Measurements from ENCODE around the gene SLC32A1.

SLC32A1 gene

DNA sequence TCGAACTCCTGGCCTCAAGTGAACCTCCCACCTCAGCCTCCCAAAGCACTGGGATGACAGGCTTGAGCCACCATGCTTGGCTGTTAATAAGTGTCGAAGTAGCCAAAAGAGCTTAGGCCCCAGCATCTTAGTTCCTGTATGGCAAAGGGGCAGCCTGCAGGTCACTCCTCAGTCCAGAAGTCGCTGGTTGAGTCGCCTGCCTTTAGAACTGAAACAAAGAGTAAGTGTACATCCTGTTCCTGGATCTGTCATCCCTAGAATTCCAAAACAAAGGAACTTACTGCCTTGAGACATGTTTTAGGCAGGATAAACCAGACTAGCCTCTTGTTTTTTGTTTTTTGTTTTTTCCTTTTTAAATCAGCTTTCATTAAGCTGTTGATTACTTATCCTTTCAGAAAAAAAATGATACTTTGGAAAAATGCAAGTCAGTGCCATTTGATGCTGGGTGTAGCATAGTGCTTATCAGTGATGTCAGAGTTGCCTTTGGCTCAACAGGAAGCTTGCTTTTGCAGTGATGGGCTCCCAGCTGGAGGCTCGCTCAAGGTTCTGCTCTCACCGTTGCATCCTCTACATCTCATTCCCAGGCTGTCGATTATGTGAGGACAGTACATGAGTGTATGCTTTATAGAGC, 33.0 kb downstream of the SLC32A1 start:
- H3K4me1 ChIP-seq (ENCODE audit: control insufficient read depth, insufficient read depth, low read length) = no peaks in the 10 kb centered on the region
- H3K36me3 ChIP-seq (ENCODE audit: control insufficient read depth, insufficient read depth, low read length) = peaks cover 79% of the 10 kb centered on the region
- no peak overlapping the region for H3K4me3 ChIP-seq (ENCODE audit: low read depth, low read length)
- H3K9ac ChIP-seq (ENCODE audit: low read length) = no peak overlapping the region
- H3K27ac ChIP-seq (ENCODE audit: low read depth, low read length) = no peak overlapping the region
- no peaks in the 10 kb centered on the region for H3K27me3 ChIP-seq (ENCODE audit: control insufficient read depth, insufficient read depth, low read length)
- no peaks in the 10 kb centered on the region for H3K9me3 ChIP-seq (ENCODE audit: control insufficient read depth, insufficient read depth, low read depth, low read length)

DNA sequence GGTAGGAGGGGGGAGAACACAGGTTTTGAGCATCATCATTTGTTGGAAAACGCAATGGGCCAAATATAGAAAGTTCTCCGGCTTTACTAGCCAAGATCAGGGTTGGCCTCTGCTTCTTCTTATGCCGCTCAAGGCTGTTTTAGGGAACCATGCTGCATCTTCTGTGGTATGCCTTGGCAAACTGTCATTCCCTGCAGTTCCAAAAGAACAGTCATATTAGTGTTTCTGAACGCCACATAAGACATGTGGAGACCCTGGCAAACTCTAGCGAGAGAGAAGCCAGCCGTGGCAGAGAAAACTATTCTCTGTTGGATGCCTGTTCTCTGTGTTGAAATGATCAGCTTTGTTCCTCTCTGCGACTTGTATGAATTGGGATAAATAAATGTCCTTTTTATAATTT, 34.8 kb downstream of the SLC32A1 start:
- Histone ChIP-seq H3K4me3 (ENCODE audit: low read depth, low read length) (no peak overlapping the region), H3K36me3 (ENCODE audit: control insufficient read depth, insufficient read depth, low read length) (peaks cover 85% of the 10 kb centered on the region), H3K27me3 (ENCODE audit: control insufficient read depth, insufficient read depth, low read length) (no peaks in the 10 kb centered on the region), H3K27ac (ENCODE audit: low read depth, low read length) (no peak overlapping the region), H3K9me3 (ENCODE audit: control insufficient read depth, insufficient read depth, low read depth, low read length) (no peaks in the 10 kb centered on the region), H3K4me1 (ENCODE audit: control insufficient read depth, insufficient read depth, low read length) (no peaks in the 10 kb centered on the region), H3K9ac (ENCODE audit: low read length) (no peak overlapping the region)

DNA sequence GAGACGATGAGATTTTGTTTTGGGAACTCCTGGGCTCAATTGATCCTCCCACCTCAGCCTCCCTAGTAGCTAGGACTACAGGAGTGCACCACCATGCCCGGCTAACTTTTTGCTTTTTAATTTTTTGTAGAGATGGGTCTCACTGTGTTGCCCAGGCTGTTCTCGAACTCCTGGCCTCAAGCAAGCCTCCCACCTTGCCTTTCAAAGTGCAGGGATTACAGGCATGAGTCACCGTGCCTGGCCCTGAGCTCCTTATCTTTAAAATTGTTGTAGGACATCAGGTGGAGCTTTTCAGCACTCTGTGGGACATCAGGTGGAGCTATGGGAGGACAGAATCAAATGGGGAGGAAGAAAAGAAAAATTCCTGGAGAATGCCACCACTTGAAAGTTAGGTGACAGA, 36.7 kb downstream of the SLC32A1 start:
- H3K27me3 ChIP-seq (ENCODE audit: control insufficient read depth, insufficient read depth, low read length) = no peaks in the 10 kb centered on the region
- H3K4me1 ChIP-seq (ENCODE audit: control insufficient read depth, insufficient read depth, low read length) = peaks cover 6% of the 10 kb centered on the region; the same call in 1 of the 2 replicates
- no peak overlapping the region for H3K27ac ChIP-seq (ENCODE audit: low read depth, low read length)
- no peak overlapping the region for H3K9ac ChIP-seq (ENCODE audit: low read length)
- H3K36me3 ChIP-seq (ENCODE audit: control insufficient read depth, insufficient read depth, low read length) = peaks cover 89% of the 10 kb centered on the region
- no peak overlapping the region for H3K4me3 ChIP-seq (ENCODE audit: low read depth, low read length)
- H3K9me3 ChIP-seq (ENCODE audit: control insufficient read depth, insufficient read depth, low read depth, low read length) = no peaks in the 10 kb centered on the region

DNA sequence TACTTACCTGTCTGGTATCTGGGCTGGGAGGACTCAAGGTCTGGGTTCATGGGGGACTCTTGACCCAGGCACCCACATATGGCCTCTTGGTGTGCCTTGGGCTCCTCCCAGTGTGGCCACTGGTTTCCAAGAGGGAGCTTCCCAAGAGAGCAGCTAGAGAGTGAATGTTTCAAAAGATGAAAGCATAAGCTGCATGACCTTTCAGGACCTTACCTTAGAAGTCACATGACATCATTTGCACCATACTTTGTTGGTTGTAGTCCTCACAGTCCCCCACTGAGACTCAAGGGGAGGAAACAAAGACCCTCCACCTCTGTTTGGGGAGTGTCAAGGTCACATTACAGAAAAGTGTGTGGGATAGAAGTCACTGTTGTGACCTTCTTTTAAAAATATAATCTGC, 37.9 kb downstream of the SLC32A1 start:
- no peak overlapping the region for H3K9ac ChIP-seq (ENCODE audit: low read length)
- no peaks in the 10 kb centered on the region for H3K9me3 ChIP-seq (ENCODE audit: control insufficient read depth, insufficient read depth, low read depth, low read length)
- H3K36me3 ChIP-seq (ENCODE audit: control insufficient read depth, insufficient read depth, low read length) = peaks cover 87% of the 10 kb centered on the region
- H3K27ac ChIP-seq (ENCODE audit: low read depth, low read length) = no peak overlapping the region
- H3K27me3 ChIP-seq (ENCODE audit: control insufficient read depth, insufficient read depth, low read length) = no peaks in the 10 kb centered on the region
- H3K4me1 ChIP-seq (ENCODE audit: control insufficient read depth, insufficient read depth, low read length) = peaks cover 6% of the 10 kb centered on the region
- no peak overlapping the region for H3K4me3 ChIP-seq (ENCODE audit: low read depth, low read length)

DNA sequence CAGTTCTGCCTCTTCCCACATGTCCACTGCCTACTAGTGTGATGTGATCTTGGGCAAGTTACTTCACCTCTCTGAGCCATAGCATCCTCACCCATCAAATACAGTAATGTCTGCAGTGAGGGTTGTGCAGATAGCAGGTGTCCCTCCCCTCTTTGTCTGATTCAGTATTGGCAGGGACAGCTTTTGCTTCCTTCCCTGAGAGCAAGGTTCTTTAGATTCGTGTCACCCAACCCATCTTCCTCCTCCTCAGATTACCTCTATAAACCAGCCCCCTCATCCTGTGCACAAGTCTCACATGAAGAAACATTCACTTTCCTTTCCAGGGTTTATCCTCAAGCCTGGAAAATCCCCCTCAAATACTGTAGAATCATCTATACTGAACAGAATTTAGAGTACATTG, 39.3 kb downstream of the SLC32A1 start:
- Histone ChIP-seq H3K36me3 (ENCODE audit: control insufficient read depth, insufficient read depth, low read length) (peaks cover 90% of the 10 kb centered on the region), H3K4me3 (ENCODE audit: low read depth, low read length) (no peak overlapping the region), H3K27ac (ENCODE audit: low read depth, low read length) (no peak overlapping the region)

DNA sequence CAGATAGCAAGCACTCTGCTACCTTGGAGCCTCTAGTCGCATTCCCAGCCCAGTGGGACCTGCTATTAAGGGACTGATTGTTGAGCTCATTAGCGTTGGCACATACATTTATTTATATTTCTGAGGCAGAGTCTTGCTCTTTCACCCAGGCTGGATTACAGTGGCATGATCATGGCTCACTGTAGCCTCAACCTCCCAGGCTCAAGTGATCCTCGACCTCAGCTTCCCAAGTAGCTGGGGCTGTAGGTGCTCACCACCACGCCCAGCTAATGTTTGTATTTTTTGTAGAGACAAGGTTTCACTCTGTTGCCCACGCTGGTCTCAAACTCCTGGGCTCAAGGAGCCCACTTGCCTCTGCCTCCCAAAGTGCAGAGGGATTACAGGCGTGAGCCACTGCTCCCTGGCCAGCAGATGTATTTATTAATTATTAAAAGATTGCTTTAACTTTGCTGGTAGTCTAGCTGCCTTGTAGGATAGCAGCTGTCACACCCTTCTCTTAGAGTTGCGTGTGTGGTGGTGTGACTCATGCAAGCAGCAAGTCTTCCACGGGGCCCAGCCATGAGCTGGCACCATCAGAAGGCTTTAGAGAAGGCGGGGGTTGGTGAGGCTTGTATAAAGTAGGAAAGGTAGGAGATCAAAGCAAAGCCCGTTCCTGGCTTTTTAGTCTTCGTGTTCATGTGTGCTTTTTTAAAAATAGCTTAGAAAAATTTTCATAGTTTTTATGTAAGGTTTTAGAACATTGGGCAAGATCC, 40.5 kb downstream of the SLC32A1 start:
- Histone ChIP-seq H3K27ac (ENCODE audit: low read depth, low read length) (no peak overlapping the region), H3K9ac (ENCODE audit: low read length) (no peak overlapping the region)

More for the DNA sequence above, 39.3 kb downstream of the SLC32A1 start:
- no peak overlapping the region for H3K9ac ChIP-seq (ENCODE audit: low read length)
- H3K27me3 ChIP-seq (ENCODE audit: control insufficient read depth, insufficient read depth, low read length) = no peaks in the 10 kb centered on the region
- H3K4me1 ChIP-seq (ENCODE audit: control insufficient read depth, insufficient read depth, low read length) = peaks cover 6% of the 10 kb centered on the region
- no peaks in the 10 kb centered on the region for H3K9me3 ChIP-seq (ENCODE audit: control insufficient read depth, insufficient read depth, low read depth, low read length)

DNA sequence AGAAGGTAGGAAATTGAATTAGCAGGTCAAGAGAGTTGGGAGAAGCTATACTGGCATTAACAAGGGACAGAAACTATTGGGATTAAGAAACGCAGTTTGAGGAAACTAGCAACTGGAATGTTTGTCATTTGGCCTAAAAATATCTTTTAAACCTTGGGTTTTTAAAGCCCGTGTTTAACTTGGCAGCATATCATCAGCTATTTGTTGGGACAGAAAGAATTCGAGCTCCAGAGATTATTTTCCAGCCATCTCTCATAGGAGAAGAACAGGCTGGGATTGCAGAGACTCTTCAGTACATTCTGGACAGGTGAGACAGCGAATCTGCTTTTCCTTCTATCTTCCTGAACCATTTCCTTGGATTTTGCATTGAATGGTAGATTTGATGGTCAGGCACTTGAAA, 41.8 kb downstream of the SLC32A1 start:
- Histone ChIP-seq H3K27ac (ENCODE audit: low read depth, low read length) (no peak overlapping the region), H3K27me3 (ENCODE audit: control insufficient read depth, insufficient read depth, low read length) (no peaks in the 10 kb centered on the region), H3K4me1 (ENCODE audit: control insufficient read depth, insufficient read depth, low read length) (peaks cover 6% of the 10 kb centered on the region), H3K36me3 (ENCODE audit: control insufficient read depth, insufficient read depth, low read length) (peaks cover 90% of the 10 kb centered on the region), H3K9me3 (ENCODE audit: control insufficient read depth, insufficient read depth, low read depth, low read length) (no peaks in the 10 kb centered on the region), H3K4me3 (ENCODE audit: low read depth, low read length) (no peak overlapping the region), H3K9ac (ENCODE audit: low read length) (no peak overlapping the region)

More for the DNA sequence above, 40.5 kb downstream of the SLC32A1 start:
- Histone ChIP-seq H3K4me1 (ENCODE audit: control insufficient read depth, insufficient read depth, low read length) (peaks cover 6% of the 10 kb centered on the region), H3K9me3 (ENCODE audit: control insufficient read depth, insufficient read depth, low read depth, low read length) (no peaks in the 10 kb centered on the region), H3K4me3 (ENCODE audit: low read depth, low read length) (no peak overlapping the region), H3K36me3 (ENCODE audit: control insufficient read depth, insufficient read depth, low read length) (peaks cover 90% of the 10 kb centered on the region), H3K27me3 (ENCODE audit: control insufficient read depth, insufficient read depth, low read length) (no peaks in the 10 kb centered on the region)

DNA sequence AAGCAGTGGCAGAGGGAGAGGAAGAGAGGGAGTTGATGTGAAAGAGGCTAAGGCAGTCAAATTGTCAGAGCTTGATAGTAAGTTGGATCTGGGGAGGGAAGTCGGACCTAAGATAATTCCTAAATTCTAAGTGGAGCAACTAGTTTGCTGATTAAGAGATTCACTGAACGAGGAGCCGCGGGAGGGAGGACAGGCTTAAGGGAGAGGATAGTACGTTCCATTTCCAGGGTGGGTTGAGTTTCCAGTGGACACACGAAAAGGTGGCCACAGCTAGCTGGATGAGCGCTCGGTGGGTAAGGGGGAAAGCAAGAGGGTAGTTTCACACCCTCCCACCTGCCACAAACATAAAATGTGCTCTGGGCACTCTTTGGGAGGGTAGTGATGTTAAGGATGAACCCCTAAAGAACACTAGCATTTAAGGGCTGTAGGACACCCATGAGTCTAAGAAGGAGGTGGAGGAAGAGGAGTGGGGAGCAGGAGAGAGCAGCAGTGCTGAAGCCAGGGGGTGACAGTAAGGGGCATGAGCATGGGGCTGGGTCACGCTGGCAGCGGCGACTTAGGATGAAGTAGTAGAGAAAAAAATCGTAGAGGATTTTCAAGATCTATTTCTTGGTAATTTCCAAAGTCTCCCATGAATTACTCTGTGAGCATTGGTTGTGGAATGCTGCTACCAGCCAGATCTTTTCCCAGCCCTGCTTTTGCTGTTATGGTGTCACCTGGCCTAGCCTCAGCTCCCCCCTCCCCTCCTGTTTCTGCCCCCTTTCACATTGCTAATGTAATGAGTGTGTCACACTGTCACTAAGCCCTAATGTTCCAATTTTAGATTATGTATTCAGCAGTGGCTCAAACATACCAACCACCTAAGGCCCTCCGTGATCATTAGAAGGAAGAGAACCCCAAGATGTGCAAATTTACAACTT, 45.4 kb downstream of the SLC32A1 start:
- Histone ChIP-seq H3K27me3 (ENCODE audit: control insufficient read depth, insufficient read depth, low read length) (no peaks in the 10 kb centered on the region), H3K9me3 (ENCODE audit: control insufficient read depth, insufficient read depth, low read depth, low read length) (no peaks in the 10 kb centered on the region; the same call in none of the 2 replicates), H3K9ac (ENCODE audit: low read length) (no peak overlapping the region), H3K27ac (ENCODE audit: low read depth, low read length) (no peak overlapping the region), H3K36me3 (ENCODE audit: control insufficient read depth, insufficient read depth, low read length) (peaks cover 91% of the 10 kb centered on the region), H3K4me1 (ENCODE audit: control insufficient read depth, insufficient read depth, low read length) (peaks cover 3% of the 10 kb centered on the region), H3K4me3 (ENCODE audit: low read depth, low read length) (no peak overlapping the region)

DNA sequence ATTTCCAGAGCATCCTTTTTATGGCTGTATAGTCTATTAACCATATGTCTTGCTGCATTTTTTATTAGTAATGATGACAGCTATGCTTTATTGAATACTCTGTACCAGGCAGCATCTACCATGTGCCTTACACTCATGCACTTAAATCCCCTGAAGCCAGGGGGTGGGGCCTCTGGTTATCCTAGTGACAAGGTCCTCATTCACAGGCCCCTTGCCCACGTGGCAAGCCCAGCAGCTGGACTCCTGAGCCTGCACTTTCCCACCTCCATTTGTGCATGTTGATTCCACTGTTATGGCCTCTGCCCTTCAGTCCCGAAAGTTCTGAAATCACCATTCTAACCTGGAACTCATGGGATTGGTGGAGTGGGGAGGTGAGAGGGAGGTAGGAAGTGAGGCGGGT, 46.3 kb downstream of the SLC32A1 start:
- no peaks in the 10 kb centered on the region; the same call in none of the 2 replicates for H3K4me1 ChIP-seq (ENCODE audit: control insufficient read depth, insufficient read depth, low read length)
- H3K9me3 ChIP-seq (ENCODE audit: control insufficient read depth, insufficient read depth, low read depth, low read length) = no peaks in the 10 kb centered on the region; the same call in none of the 2 replicates
- H3K36me3 ChIP-seq (ENCODE audit: control insufficient read depth, insufficient read depth, low read length) = peaks cover 84% of the 10 kb centered on the region
- H3K27me3 ChIP-seq (ENCODE audit: control insufficient read depth, insufficient read depth, low read length) = no peaks in the 10 kb centered on the region
- H3K27ac ChIP-seq (ENCODE audit: low read depth, low read length) = no peak overlapping the region
- H3K4me3 ChIP-seq (ENCODE audit: low read depth, low read length) = no peak overlapping the region
- H3K9ac ChIP-seq (ENCODE audit: low read length) = no peak overlapping the region

DNA sequence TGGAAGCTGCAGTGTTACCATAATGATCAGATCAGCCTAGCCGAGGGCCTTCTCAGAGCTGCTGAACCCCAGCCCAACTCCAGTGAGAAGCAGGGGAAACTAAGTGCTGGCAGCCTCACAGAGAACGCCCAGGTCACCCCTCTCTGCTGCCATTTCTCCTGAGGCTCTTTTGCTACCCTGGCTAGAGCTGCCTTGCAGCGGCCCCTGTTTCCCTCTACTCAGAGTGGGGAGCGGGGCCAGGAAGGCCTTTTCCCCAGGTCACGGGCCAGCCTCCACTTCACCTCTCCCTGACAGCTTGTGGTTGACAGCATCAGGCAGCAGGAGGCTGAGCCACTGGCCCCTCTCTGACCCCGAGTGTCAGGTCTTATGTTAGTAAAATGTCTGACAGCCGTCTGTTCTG, 46.7 kb downstream of the SLC32A1 start:
- Histone ChIP-seq H3K27ac (ENCODE audit: low read depth, low read length) (no peak overlapping the region), H3K9me3 (ENCODE audit: control insufficient read depth, insufficient read depth, low read depth, low read length) (no peaks in the 10 kb centered on the region; the same call in none of the 2 replicates), H3K4me3 (ENCODE audit: low read depth, low read length) (no peak overlapping the region), H3K4me1 (ENCODE audit: control insufficient read depth, insufficient read depth, low read length) (no peaks in the 10 kb centered on the region; the same call in none of the 2 replicates), H3K36me3 (ENCODE audit: control insufficient read depth, insufficient read depth, low read length) (peaks cover 80% of the 10 kb centered on the region), H3K9ac (ENCODE audit: low read length) (no peak overlapping the region), H3K27me3 (ENCODE audit: control insufficient read depth, insufficient read depth, low read length) (no peaks in the 10 kb centered on the region)

Data from HUES6 (cell line).